Type B pancreatic cell (in vitro differentiated cells): ENCODE data around the gene MYLK3. TPM values are rescaled to one million over a fixed set of nuclear protein-coding genes. Genes with fewer than 3 reads are reported as not detected.

ENCODE experiments used
- DNase-seq: peaks from one replicate; pipeline ENCODE4 v3.0.0; 2021; ENCODE audit warnings: mixed read lengths; ENCODE audit not compliant: unreplicated experiment; ENCODE audit errors: extremely low spot score
- H3K27ac Mint-ChIP-seq: 2 replicates; pipeline ENCODE4 v1.8.0; 2021; ENCODE audit warnings: mild to moderate bottlenecking, mixed read lengths
- H3K27me3 Mint-ChIP-seq: 2 replicates; pipeline ENCODE4 v1.8.0; 2021; ENCODE audit warnings: mixed read lengths
- H3K36me3 Mint-ChIP-seq: 2 replicates; pipeline ENCODE4 v1.8.0; 2021; ENCODE audit warnings: mixed read lengths
- H3K4me1 Mint-ChIP-seq: one replicate; pipeline ENCODE4 v1.8.0; 2021; ENCODE audit warnings: mixed read lengths; ENCODE audit not compliant: unreplicated experiment
- H3K4me3 Mint-ChIP-seq: 2 replicates; pipeline ENCODE4 v1.8.0; 2021; ENCODE audit warnings: mild to moderate bottlenecking, mixed read lengths
- H3K9me3 Mint-ChIP-seq: 2 replicates; pipeline ENCODE4 v1.8.0; 2021; ENCODE audit warnings: mixed read lengths
- CTCF ChIP-seq: fragments of 200-600 bp; sonication (generic); conservative IDR thresholded peaks from 2 replicates; pipeline ENCODE4 v1.5.0; 2021; ENCODE audit warnings: antibody characterized with exemption, mild to moderate bottlenecking
- total RNA-seq: library from RNA; stranded (reverse); gene quantifications from 2 replicates; pipeline ENCODE4 v1.2.1, GENCODE V29; 2021; ENCODE audit warnings: low replicate concordance

MYLK3 gene
- total RNA-seq, 1 donor from 2014 or later: 0.82 TPM

GRCh38 chr16:46662123-46662522, 86.0 kb downstream of the MYLK3 start:
- Mint-ChIP-seq H3K4me3 (no peak overlapping the region), H3K27me3 (no peaks in the 10 kb centered on the region), H3K9me3 (no peaks in the 10 kb centered on the region), H3K36me3 (peaks cover 48% of the 10 kb centered on the region), H3K4me1 (no peaks in the 10 kb centered on the region), H3K27ac (no peak overlapping the region)
- no peak for DNase-seq
- TF ChIP-seq CTCF: no peak

GRCh38 chr16:46658925-46659324, 89.2 kb downstream of the MYLK3 start:
- no peak for DNase-seq
- H3K4me3 Mint-ChIP-seq: no peak overlapping the region
- no peak overlapping the region for H3K27ac Mint-ChIP-seq
- TF ChIP-seq CTCF: no peak
- no peaks in the 10 kb centered on the region for H3K4me1 Mint-ChIP-seq
- H3K9me3 Mint-ChIP-seq: no peaks in the 10 kb centered on the region
- H3K27me3 Mint-ChIP-seq: no peaks in the 10 kb centered on the region
- H3K36me3 Mint-ChIP-seq: peaks cover 32% of the 10 kb centered on the region

Other genes with a start within 250 kb of the MYLK3 start
- 5.4 and 12.7 TPM in 2 replicates for gene SHCBP1, start 127.0 kb downstream of the MYLK3 start, total RNA-seq
- gene VPS35, start 59.2 kb downstream of the MYLK3 start, total RNA-seq: 125 and 150 TPM in 2 replicates
- 20.7 and 48.8 TPM in 2 replicates for gene ORC6, start 58.7 kb downstream of the MYLK3 start, total RNA-seq
- gene C16orf87, start 82.8 kb upstream of the MYLK3 start, total RNA-seq: 11.5 and 14.3 TPM in 2 replicates
- gene GPT2, start 136.0 kb upstream of the MYLK3 start, total RNA-seq: 28.6 and 47.8 TPM in 2 replicates
- 63.4 and 73.5 TPM in 2 replicates for gene DNAJA2, start 225.3 kb upstream of the MYLK3 start, total RNA-seq